Activated naive CD4-positive, alpha-beta T cell treated with anti-CD3 and anti-CD28 coated beads, Interleukin-2, amount 10 ng/mL, durations not matched to agents 7 days and 5 days (primary cell): ENCODE measurements around the gene BCL2L14.

Experiments
- CTCF ChIA-PET: fragments of 350-600 bp; sonication (Branson Sonifier 250); formaldehyde crosslinking; loops from one replicate; lab custom pipeline; 2021; ENCODE audit warnings: antibody characterized with exemption; lab: Charles Lee
- DNase-seq: peaks from one replicate; pipeline ENCODE4 v3.0.0-alpha.2; 2020
- H3K27ac Mint-ChIP-seq: one replicate; pipeline ENCODE4 v1.8.0; 2021; ENCODE audit warnings: mild to moderate bottlenecking, moderate library complexity, mixed read lengths
- H3K27me3 Mint-ChIP-seq: one replicate; pipeline ENCODE4 v1.8.0; 2021; ENCODE audit warnings: mild to moderate bottlenecking, mixed read lengths
- H3K36me3 Mint-ChIP-seq: one replicate; pipeline ENCODE4 v1.8.0; 2021; ENCODE audit warnings: mixed read lengths
- H3K4me1 Mint-ChIP-seq: one replicate; pipeline ENCODE4 v1.8.0; 2021; ENCODE audit warnings: mixed read lengths
- H3K4me3 Mint-ChIP-seq: one replicate; pipeline ENCODE4 v1.8.0; 2021; ENCODE audit warnings: mild to moderate bottlenecking, moderate library complexity, mixed read lengths
- H3K9me3 Mint-ChIP-seq: one replicate; pipeline ENCODE4 v1.8.0; 2021; ENCODE audit warnings: mixed read lengths

BCL2L14 gene

GRCh38 chr12:12035229-12035628, 35.5 kb upstream of the BCL2L14 start:
- Mint-ChIP-seq H3K36me3 (no peaks in the 10 kb centered on the region), H3K27me3 (peaks cover 13% of the 10 kb centered on the region), H3K9me3 (no peaks in the 10 kb centered on the region), H3K27ac (no peak overlapping the region), H3K4me3 (no peak overlapping the region), H3K4me1 (peaks cover 21% of the 10 kb centered on the region)
- CTCF ChIA-PET = interaction anchor here (1.1 to 9.1 kb wide), 5 partner anchors 36 to 483 kb away, joined by 3 to 209 read pairs (median 8); no protein-coding TSS in a partner anchor
- DNase-seq = no peak

- no peaks in the 10 kb centered on the region for H3K36me3 Mint-ChIP-seq
- peaks cover 17% of the 10 kb centered on the region for H3K27me3 Mint-ChIP-seq
- H3K27ac Mint-ChIP-seq = no peak overlapping the region
- H3K4me3 Mint-ChIP-seq = no peak overlapping the region
- no peaks in the 10 kb centered on the region for H3K9me3 Mint-ChIP-seq
- peaks cover 17% of the 10 kb centered on the region for H3K4me1 Mint-ChIP-seq
- CTCF ChIA-PET = interaction anchor here (0.6 to 9.1 kb wide), 10 partner anchors 35 to 455 kb away, joined by 3 to 209 read pairs (median 4); no protein-coding TSS in a partner anchor
- DNase-seq = no peak
These were observed 33.8 kb upstream of the BCL2L14 start for GRCh38 chr12:12036901-12037300.

- DNase-seq = no peak
- H3K4me1 Mint-ChIP-seq = no peaks in the 10 kb centered on the region
- H3K27me3 Mint-ChIP-seq = peaks cover 17% of the 10 kb centered on the region
- no peak overlapping the region for H3K4me3 Mint-ChIP-seq
- no peaks in the 10 kb centered on the region for H3K36me3 Mint-ChIP-seq
- no peak overlapping the region for H3K27ac Mint-ChIP-seq
- H3K9me3 Mint-ChIP-seq = no peaks in the 10 kb centered on the region
- CTCF ChIA-PET = interaction anchor here (0.8 to 9.1 kb wide), 2 partner anchors 458 to 552 kb away, joined by 3 to 209 read pairs; no protein-coding TSS in a partner anchor
These were observed 30.8 kb upstream of the BCL2L14 start for GRCh38 chr12:12039897-12040296.

- Mint-ChIP-seq H3K27ac (no peak overlapping the region), H3K4me1 (no peaks in the 10 kb centered on the region), H3K27me3 (peaks cover 13% of the 10 kb centered on the region), H3K36me3 (no peaks in the 10 kb centered on the region), H3K9me3 (no peaks in the 10 kb centered on the region), H3K4me3 (no peak overlapping the region)
- CTCF ChIA-PET = no interaction called here
- DNase-seq = no peak
These were observed 24.3 kb upstream of the BCL2L14 start for GRCh38 chr12:12046401-12046800.

GRCh38 chr12:12047682-12048081, 23.1 kb upstream of the BCL2L14 start:
- Mint-ChIP-seq H3K36me3 (no peaks in the 10 kb centered on the region), H3K9me3 (no peaks in the 10 kb centered on the region), H3K4me3 (no peak overlapping the region), H3K27me3 (peaks cover 10% of the 10 kb centered on the region), H3K4me1 (no peaks in the 10 kb centered on the region), H3K27ac (no peak overlapping the region)
- CTCF ChIA-PET = no interaction called here
- DNase-seq = no peak

- Mint-ChIP-seq H3K27ac (no peak overlapping the region), H3K4me1 (no peaks in the 10 kb centered on the region), H3K4me3 (no peak overlapping the region), H3K9me3 (no peaks in the 10 kb centered on the region), H3K27me3 (peaks cover 10% of the 10 kb centered on the region), H3K36me3 (no peaks in the 10 kb centered on the region)
- no peak for DNase-seq
- CTCF ChIA-PET = no interaction called here
These were observed 22.5 kb upstream of the BCL2L14 start for GRCh38 chr12:12048266-12048665.

GRCh38 chr12:12048714-12049113, 22.0 kb upstream of the BCL2L14 start:
- H3K9me3 Mint-ChIP-seq = no peaks in the 10 kb centered on the region
- H3K27me3 Mint-ChIP-seq = peaks cover 10% of the 10 kb centered on the region
- H3K4me3 Mint-ChIP-seq = no peak overlapping the region
- CTCF ChIA-PET = no interaction called here
- DNase-seq = no peak
- H3K36me3 Mint-ChIP-seq = no peaks in the 10 kb centered on the region
- H3K27ac Mint-ChIP-seq = no peak overlapping the region
- no peaks in the 10 kb centered on the region for H3K4me1 Mint-ChIP-seq

GRCh38 chr12:12051668-12052067, 19.1 kb upstream of the BCL2L14 start:
- H3K27ac Mint-ChIP-seq = no peak overlapping the region
- CTCF ChIA-PET = no interaction called here
- H3K36me3 Mint-ChIP-seq = no peaks in the 10 kb centered on the region

GRCh38 chr12:12054993-12055392, 15.7 kb upstream of the BCL2L14 start:
- peaks cover 19% of the 10 kb centered on the region for H3K27me3 Mint-ChIP-seq
- no peaks in the 10 kb centered on the region for H3K4me1 Mint-ChIP-seq
- no peak for DNase-seq
- H3K27ac Mint-ChIP-seq = no peak overlapping the region
- no peaks in the 10 kb centered on the region for H3K36me3 Mint-ChIP-seq
- no peaks in the 10 kb centered on the region for H3K9me3 Mint-ChIP-seq
- no peak overlapping the region for H3K4me3 Mint-ChIP-seq
- CTCF ChIA-PET = no interaction called here

More at GRCh38 chr12:12051668-12052067, 19.1 kb upstream of the BCL2L14 start:
- no peaks in the 10 kb centered on the region for H3K9me3 Mint-ChIP-seq
- no peaks in the 10 kb centered on the region for H3K4me1 Mint-ChIP-seq
- DNase-seq = no peak
- no peak overlapping the region for H3K4me3 Mint-ChIP-seq
- peaks cover 6% of the 10 kb centered on the region for H3K27me3 Mint-ChIP-seq

GRCh38 chr12:12056951-12057350, 13.8 kb upstream of the BCL2L14 start:
- peaks cover 17% of the 10 kb centered on the region for H3K27me3 Mint-ChIP-seq

GRCh38 chr12:12064596-12064995, 6.1 kb upstream of the BCL2L14 start:
- Mint-ChIP-seq H3K9me3 (no peaks in the 10 kb centered on the region), H3K4me1 (no peaks in the 10 kb centered on the region), H3K36me3 (no peaks in the 10 kb centered on the region), H3K27me3 (peaks cover 11% of the 10 kb centered on the region), H3K27ac (no peak overlapping the region), H3K4me3 (no peak overlapping the region)
- no peak for DNase-seq
- CTCF ChIA-PET = no interaction called here

More at GRCh38 chr12:12056951-12057350, 13.8 kb upstream of the BCL2L14 start:
- H3K9me3 Mint-ChIP-seq = no peaks in the 10 kb centered on the region
- H3K4me3 Mint-ChIP-seq = no peak overlapping the region
- CTCF ChIA-PET = no interaction called here
- no peak for DNase-seq
- no peak overlapping the region for H3K27ac Mint-ChIP-seq
- no peaks in the 10 kb centered on the region for H3K4me1 Mint-ChIP-seq
- H3K36me3 Mint-ChIP-seq = no peaks in the 10 kb centered on the region

- Mint-ChIP-seq H3K9me3 (no peaks in the 10 kb centered on the region), H3K4me1 (peaks cover 37% of the 10 kb centered on the region), H3K27ac (peak overlapping the region; percentile 50), H3K4me3 (no peak overlapping the region), H3K36me3 (peaks cover 4% of the 10 kb centered on the region), H3K27me3 (peaks cover 6% of the 10 kb centered on the region)
- CTCF ChIA-PET = interaction anchor here (0.7 kb wide), 1 partner anchor 332 kb away, joined by 5 read pairs; no protein-coding TSS in a partner anchor
- DNase-seq = no peak
These were observed 2.0 kb upstream of the BCL2L14 start for GRCh38 chr12:12068751-12069150.

- Mint-ChIP-seq H3K4me1 (peaks cover 37% of the 10 kb centered on the region), H3K27ac (peak overlapping the region; percentile 91), H3K36me3 (peaks cover 4% of the 10 kb centered on the region), H3K27me3 (peaks cover 6% of the 10 kb centered on the region), H3K4me3 (peak overlapping the region; percentile 83), H3K9me3 (no peaks in the 10 kb centered on the region)
- DNase-seq = no peak
- CTCF ChIA-PET = no interaction called here
These were observed 754 bp upstream of the BCL2L14 start for GRCh38 chr12:12069821-12070548.

GRCh38 chr12:12072064-12072760, 1.5 kb downstream of the BCL2L14 start:
- CTCF ChIA-PET = interaction anchor here (0.6 to 1.7 kb wide), 11 partner anchors 10 to 517 kb away, joined by 3 to 11 read pairs (median 3); no protein-coding TSS in a partner anchor

More at GRCh38 chr12:12072064-12072760, 1.5 kb downstream of the BCL2L14 start:
- Mint-ChIP-seq H3K4me1 (peaks cover 37% of the 10 kb centered on the region), H3K27ac (peak overlapping the region; percentile 91), H3K9me3 (no peaks in the 10 kb centered on the region), H3K4me3 (peak overlapping the region; percentile 83), H3K36me3 (peaks cover 4% of the 10 kb centered on the region), H3K27me3 (peaks cover 6% of the 10 kb centered on the region)
- peak; percentile 78 for DNase-seq
